ENCODE measurements around the gene ASB10.

ASB10 gene

DNA sequence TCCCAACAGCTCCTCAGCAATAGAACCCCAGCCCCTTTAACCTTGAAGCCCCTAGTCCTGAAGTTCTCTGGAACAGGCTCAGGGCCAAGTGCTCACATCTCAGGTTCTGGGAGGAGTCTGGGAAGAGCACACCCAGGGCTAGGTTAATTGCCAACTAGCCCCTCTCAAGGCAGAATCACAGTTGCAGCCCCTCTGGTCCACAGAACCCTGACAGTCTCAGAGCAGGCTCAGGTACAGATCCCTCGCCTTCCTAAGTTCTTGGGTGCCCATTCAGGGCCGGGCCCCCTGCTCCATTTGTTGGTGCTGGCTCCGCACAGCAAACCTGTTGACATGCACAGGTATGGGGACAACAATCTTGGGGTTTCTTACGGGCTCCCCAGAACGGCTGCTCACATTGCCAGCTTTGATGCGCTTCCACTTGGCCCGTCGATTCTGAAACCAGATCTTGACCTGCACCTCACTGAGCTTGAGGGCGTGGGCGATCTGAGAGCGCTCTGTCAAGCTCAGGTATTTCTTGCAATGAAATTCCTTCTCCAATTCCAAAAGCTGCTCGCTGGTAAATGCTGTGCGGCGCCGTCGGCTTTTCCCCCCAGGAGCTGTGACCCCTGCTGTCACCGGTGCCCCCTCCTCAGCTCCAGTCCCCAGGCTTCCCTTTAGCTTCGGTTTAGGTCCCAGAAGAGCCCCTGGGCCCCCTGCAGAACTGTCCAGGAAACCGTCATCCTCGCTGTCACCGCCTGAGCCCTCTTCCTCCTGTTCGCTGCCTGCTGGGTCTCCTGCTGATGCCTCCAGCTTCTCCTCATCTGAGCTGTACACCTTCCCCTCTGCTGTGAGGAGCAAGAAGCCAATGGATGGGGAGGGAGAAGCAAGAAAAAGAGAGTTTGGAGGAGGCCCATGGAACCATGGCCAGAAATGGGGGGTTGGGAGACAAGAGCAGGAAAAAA, 38.5 kb downstream of the ASB10 start:
- H3K9me2 ChIP-seq (replicated peaks; ENCODE audit: insufficient read depth, low read length): no peaks in the 10 kb centered on the region
- no peaks in the 10 kb centered on the region for H3K9me3 ChIP-seq (ENCODE audit: insufficient read depth, low read length)
- no peak overlapping the region for H3K27ac ChIP-seq (ENCODE audit: low read depth, low read length)
- H3K36me3 ChIP-seq (ENCODE audit: low read length): no peaks in the 10 kb centered on the region
- no peak overlapping the region for H3K4me2 ChIP-seq (ENCODE audit: low read depth, low read length, poor library complexity, severe bottlenecking)
- no peaks in the 10 kb centered on the region for H4K20me1 ChIP-seq (ENCODE audit: low read depth, low read length)
- H3K79me2 ChIP-seq (ENCODE audit: insufficient read depth, low read length): no peaks in the 10 kb centered on the region
- H3K27me3 ChIP-seq (ENCODE audit: low read length): 0 out of 2 replicates have a peak, but pooled peaks cover 13% of the 10 kb centered on the region
- no peak overlapping the region for H2AFZ ChIP-seq (ENCODE audit: low read depth, low read length, severe bottlenecking)
- no peak overlapping the region for H3K9ac ChIP-seq (ENCODE audit: low read length)
- H3K4me3 ChIP-seq (ENCODE audit: insufficient read depth, low read length, poor library complexity, severe bottlenecking): no peak overlapping the region
- no peak for TF ChIP-seq EZH2phosphoT487 (conservative IDR thresholded peaks at IDR 0.05; ENCODE audit: low read length)
- TF ChIP-seq CTCF (IDR thresholded peaks at IDR 0.05; ENCODE audit: insufficient read depth, low read length, poor library complexity, severe bottlenecking): no peak
- no peaks in the 10 kb centered on the region for H3F3A ChIP-seq (ENCODE audit: insufficient read depth)

- Histone ChIP-seq H3K4me2 (ENCODE audit: low read depth, low read length, poor library complexity, severe bottlenecking) (no peak overlapping the region), H3K36me3 (ENCODE audit: low read length) (no peaks in the 10 kb centered on the region), H2AFZ (ENCODE audit: low read depth, low read length, severe bottlenecking) (no peak overlapping the region), H4K20me1 (ENCODE audit: low read depth, low read length) (no peaks in the 10 kb centered on the region), H3K79me2 (ENCODE audit: insufficient read depth, low read length) (no peaks in the 10 kb centered on the region), H3K4me3 (ENCODE audit: insufficient read depth, low read length, poor library complexity, severe bottlenecking) (no peak overlapping the region), H3F3A (ENCODE audit: insufficient read depth) (no peaks in the 10 kb centered on the region), H3K27ac (ENCODE audit: low read depth, low read length) (no peak overlapping the region), H3K9me2 (replicated peaks; ENCODE audit: insufficient read depth, low read length) (no peaks in the 10 kb centered on the region), H3K27me3 (ENCODE audit: low read length) (0 out of 2 replicates have a peak, but pooled peaks cover 5% of the 10 kb centered on the region), H3K9ac (ENCODE audit: low read length) (no peak overlapping the region), H3K9me3 (ENCODE audit: insufficient read depth, low read length) (no peaks in the 10 kb centered on the region)
- no peak for TF ChIP-seq EZH2phosphoT487 (conservative IDR thresholded peaks at IDR 0.05; ENCODE audit: low read length)
- no peak for TF ChIP-seq CTCF (IDR thresholded peaks at IDR 0.05; ENCODE audit: insufficient read depth, low read length, poor library complexity, severe bottlenecking)
These were observed 40.3 kb downstream of the ASB10 start for GRCh38 chr7:151146761-151147160.

DNA sequence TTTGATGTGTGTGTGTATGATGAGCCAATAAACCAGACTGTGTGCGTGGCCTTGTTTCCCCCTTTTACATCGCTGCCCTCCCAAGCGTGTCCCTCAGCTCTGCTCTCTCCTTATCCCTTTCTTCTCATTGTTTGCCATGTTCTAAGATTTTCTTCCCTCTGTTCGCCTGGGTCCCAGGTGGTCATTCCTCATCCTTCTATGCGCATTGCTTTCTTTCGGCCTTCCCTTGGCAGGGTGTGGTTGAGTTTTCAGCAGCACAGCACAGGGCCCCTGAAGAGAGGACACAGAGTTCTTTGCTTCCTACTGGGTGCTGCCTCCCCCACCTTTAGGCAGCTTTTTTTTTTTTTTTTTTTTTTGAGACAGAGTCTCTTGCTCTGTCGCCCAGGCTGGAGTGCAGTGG, 42.7 kb downstream of the ASB10 start:
- H3F3A ChIP-seq (ENCODE audit: insufficient read depth): no peaks in the 10 kb centered on the region
- no peaks in the 10 kb centered on the region for H3K36me3 ChIP-seq (ENCODE audit: low read length)
- no peaks in the 10 kb centered on the region for H3K9me3 ChIP-seq (ENCODE audit: insufficient read depth, low read length)
- H3K9me2 ChIP-seq (replicated peaks; ENCODE audit: insufficient read depth, low read length): no peaks in the 10 kb centered on the region
- H3K4me3 ChIP-seq (ENCODE audit: insufficient read depth, low read length, poor library complexity, severe bottlenecking): no peak overlapping the region
- no peaks in the 10 kb centered on the region for H3K79me2 ChIP-seq (ENCODE audit: insufficient read depth, low read length)
- no peaks in the 10 kb centered on the region for H3K27me3 ChIP-seq (ENCODE audit: low read length)
- TF ChIP-seq CTCF (IDR thresholded peaks at IDR 0.05; ENCODE audit: insufficient read depth, low read length, poor library complexity, severe bottlenecking) (no peak), EZH2phosphoT487 (conservative IDR thresholded peaks at IDR 0.05; ENCODE audit: low read length) (no peak)
- no peak overlapping the region for H3K27ac ChIP-seq (ENCODE audit: low read depth, low read length)
- no peak overlapping the region for H3K9ac ChIP-seq (ENCODE audit: low read length)
- H2AFZ ChIP-seq (ENCODE audit: low read depth, low read length, severe bottlenecking): no peak overlapping the region
- no peaks in the 10 kb centered on the region for H4K20me1 ChIP-seq (ENCODE audit: low read depth, low read length)
- H3K4me2 ChIP-seq (ENCODE audit: low read depth, low read length, poor library complexity, severe bottlenecking): no peak overlapping the region

Measured in SU-DHL-6 (cell line).